Measurements from ENCODE around the gene PIGO.

Gene PIGO

GRCh38 chr9:35111001-35111933 is 14.9 kb upstream of the PIGO start:
- Histone ChIP-seq H3K9ac (ENCODE audit: low read length) (peak overlapping the region; percentile 56), H3K27me3 (ENCODE audit: insufficient read depth, low read length) (no peaks in the 10 kb centered on the region), H3K27ac (ENCODE audit: low read depth, low read length, poor library complexity, severe bottlenecking) (no peak overlapping the region), H2AFZ (ENCODE audit: low read length) (no peak overlapping the region), H3K9me3 (ENCODE audit: low read length) (no peaks in the 10 kb centered on the region), H3K9me2 (ENCODE audit: low read depth, low read length) (no peaks in the 10 kb centered on the region), H3K4me1 (ENCODE audit: insufficient read depth, low read length, severe bottlenecking) (peaks cover 31% of the 10 kb centered on the region), H3F3A (ENCODE audit: insufficient read depth, low read length) (no peaks in the 10 kb centered on the region), H3K4me3 (ENCODE audit: low read depth, low read length, poor library complexity, severe bottlenecking) (peak overlapping the region; percentile 62), H3K4me2 (ENCODE audit: low read length) (peak overlapping the region; percentile 77), H3K36me3 (ENCODE audit: insufficient read depth, low read length) (no peaks in the 10 kb centered on the region; the same call in 1 of the 2 replicates), H3K79me2 (ENCODE audit: insufficient read depth, low read length) (no peaks in the 10 kb centered on the region), H4K20me1 (ENCODE audit: insufficient read depth, low read length) (no peaks in the 10 kb centered on the region)
- TF ChIP-seq EZH2 (IDR thresholded peaks at IDR 0.05; ENCODE audit: borderline replicate concordance, low read length) (no peak), CTCF (IDR thresholded peaks at IDR 0.05; ENCODE audit: low read length) (no peak)

DNA sequence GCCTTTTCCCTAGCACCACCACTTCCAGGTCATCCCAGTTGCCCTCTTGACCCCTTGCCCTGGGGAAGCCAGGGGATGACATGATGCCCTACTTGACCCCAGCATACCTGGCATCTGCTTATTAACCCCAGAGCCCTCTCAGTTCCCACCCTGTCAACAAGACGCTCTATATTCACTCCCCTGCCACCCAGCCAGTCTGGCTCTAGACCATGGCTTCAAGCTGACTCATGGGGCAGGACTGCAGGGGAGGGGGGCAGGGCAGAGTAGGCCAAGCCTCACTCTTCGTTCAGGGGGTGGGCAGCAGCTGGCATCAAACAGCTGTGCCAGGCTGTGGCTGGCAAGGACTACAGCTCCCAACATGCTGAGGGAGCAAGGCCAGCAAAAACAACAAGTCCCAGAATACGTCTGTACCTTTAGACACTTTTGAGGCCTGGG is 14.0 kb upstream of the PIGO start:
- H3K9me3 ChIP-seq (ENCODE audit: low read length) = no peaks in the 10 kb centered on the region
- H3K9me2 ChIP-seq (ENCODE audit: low read depth, low read length) = no peaks in the 10 kb centered on the region
- no peak overlapping the region for H3K4me3 ChIP-seq (ENCODE audit: low read depth, low read length, poor library complexity, severe bottlenecking)
- no peaks in the 10 kb centered on the region for H3K79me2 ChIP-seq (ENCODE audit: insufficient read depth, low read length)
- no peaks in the 10 kb centered on the region for H4K20me1 ChIP-seq (ENCODE audit: insufficient read depth, low read length)
- no peak overlapping the region for H3K4me2 ChIP-seq (ENCODE audit: low read length)
- H3K36me3 ChIP-seq (ENCODE audit: insufficient read depth, low read length) = no peaks in the 10 kb centered on the region; the same call in 1 of the 2 replicates
- peaks cover 29% of the 10 kb centered on the region for H3K4me1 ChIP-seq (ENCODE audit: insufficient read depth, low read length, severe bottlenecking)
- no peaks in the 10 kb centered on the region for H3K27me3 ChIP-seq (ENCODE audit: insufficient read depth, low read length)
- no peak overlapping the region for H2AFZ ChIP-seq (ENCODE audit: low read length)
- no peak overlapping the region for H3K9ac ChIP-seq (ENCODE audit: low read length)
- H3F3A ChIP-seq (ENCODE audit: insufficient read depth, low read length) = no peaks in the 10 kb centered on the region
- no peak for TF ChIP-seq CTCF (IDR thresholded peaks at IDR 0.05; ENCODE audit: low read length)
- TF ChIP-seq EZH2 (IDR thresholded peaks at IDR 0.05; ENCODE audit: borderline replicate concordance, low read length) = no peak
- no peak overlapping the region for H3K27ac ChIP-seq (ENCODE audit: low read depth, low read length, poor library complexity, severe bottlenecking)

- H3K4me2 ChIP-seq (ENCODE audit: low read length) = no peak overlapping the region
- no peaks in the 10 kb centered on the region for H3K9me2 ChIP-seq (ENCODE audit: low read depth, low read length)
- H3K27ac ChIP-seq (ENCODE audit: low read depth, low read length, poor library complexity, severe bottlenecking) = no peak overlapping the region
- no peaks in the 10 kb centered on the region for H3K79me2 ChIP-seq (ENCODE audit: insufficient read depth, low read length)
- no peaks in the 10 kb centered on the region; the same call in 1 of the 2 replicates for H3K36me3 ChIP-seq (ENCODE audit: insufficient read depth, low read length)
- no peaks in the 10 kb centered on the region for H3K27me3 ChIP-seq (ENCODE audit: insufficient read depth, low read length)
- H3K9ac ChIP-seq (ENCODE audit: low read length) = no peak overlapping the region
- no peaks in the 10 kb centered on the region for H4K20me1 ChIP-seq (ENCODE audit: insufficient read depth, low read length)
- H2AFZ ChIP-seq (ENCODE audit: low read length) = no peak overlapping the region
- TF ChIP-seq EZH2 (IDR thresholded peaks at IDR 0.05; ENCODE audit: borderline replicate concordance, low read length) (no peak), CTCF (IDR thresholded peaks at IDR 0.05; ENCODE audit: low read length) (no peak)
- H3F3A ChIP-seq (ENCODE audit: insufficient read depth, low read length) = no peaks in the 10 kb centered on the region
- peaks cover 17% of the 10 kb centered on the region for H3K4me1 ChIP-seq (ENCODE audit: insufficient read depth, low read length, severe bottlenecking)
- no peaks in the 10 kb centered on the region for H3K9me3 ChIP-seq (ENCODE audit: low read length)
- no peak overlapping the region for H3K4me3 ChIP-seq (ENCODE audit: low read depth, low read length, poor library complexity, severe bottlenecking)
Measured at GRCh38 chr9:35108946-35109575, 12.7 kb upstream of the PIGO start.

Data from OCI-LY1 (cell line).